ENCODE results near the gene CKAP5.

DNA sequence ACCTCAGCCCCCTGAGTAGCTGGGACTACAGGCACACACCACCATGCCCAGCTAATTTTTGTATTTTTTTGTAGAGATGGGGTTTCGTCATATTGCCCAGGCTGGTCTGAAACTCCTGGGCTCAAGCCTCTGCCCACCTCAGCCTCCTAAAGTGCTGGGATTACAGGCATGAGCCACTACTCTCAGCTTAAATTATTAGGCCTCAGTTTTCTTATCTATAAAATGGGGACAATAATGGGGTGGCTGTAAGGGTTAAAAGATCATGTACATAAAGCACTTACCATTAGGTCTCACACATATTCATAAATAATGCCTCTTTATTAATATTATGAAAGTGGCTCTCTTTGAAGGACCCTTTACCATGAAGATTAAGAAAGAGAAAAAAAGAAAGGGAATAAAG lies 31.5 kb upstream of the CKAP5 start:
- TF ChIP-seq POLR2AphosphoS5 (IDR thresholded peaks at IDR 0.05; ENCODE audit: borderline replicate concordance, low read depth, low read length) (no peak), EZH2 (IDR thresholded peaks at IDR 0.05) (no peak)

All from SK-N-MC (cell line).